Fibroblast of skin of back (primary cell): ENCODE results near the gene LRP2. TPM values are rescaled to one million over a fixed set of nuclear protein-coding genes. Genes with fewer than 3 reads are reported as not detected.
"Not testable (repeated sequence)": the region's sequence is repeated elsewhere in the genome, so short reads cannot be mapped to it uniquely, and the experiment has no call there.

Source experiments
- DNase-seq: peaks from one replicate; pipeline ENCODE4 v3.0.0-alpha.2; 2013
- polyA plus RNA-seq, 2 experiments: library from polyadenylated mRNA; unstranded; fragments of 120-200 nt; gene quantifications; one replicate each; pipeline ENCODE4 v1.2.1, GENCODE V29; 2013; ENCODE audit not compliant: insufficient read length in 2 of 2

LRP2 gene
- not detected for polyA plus RNA-seq (2013, experiment 1 of 2; ENCODE audit: insufficient read length)
- polyA plus RNA-seq (2013, experiment 2 of 2; ENCODE audit: insufficient read length): not detected

- DNase-seq: no peak
Measured at GRCh38 chr2:169362118-169362893, at the start of gene LRP2. Gene LRP2, minus strand, starts transcription at chr2:169362534. Its CDS starts 135 bp downstream, at chr2:169362399.

- DNase-seq: no peak
Measured at GRCh38 chr2:169406891-169407290, 44.6 kb upstream of the LRP2 start.

DNA sequence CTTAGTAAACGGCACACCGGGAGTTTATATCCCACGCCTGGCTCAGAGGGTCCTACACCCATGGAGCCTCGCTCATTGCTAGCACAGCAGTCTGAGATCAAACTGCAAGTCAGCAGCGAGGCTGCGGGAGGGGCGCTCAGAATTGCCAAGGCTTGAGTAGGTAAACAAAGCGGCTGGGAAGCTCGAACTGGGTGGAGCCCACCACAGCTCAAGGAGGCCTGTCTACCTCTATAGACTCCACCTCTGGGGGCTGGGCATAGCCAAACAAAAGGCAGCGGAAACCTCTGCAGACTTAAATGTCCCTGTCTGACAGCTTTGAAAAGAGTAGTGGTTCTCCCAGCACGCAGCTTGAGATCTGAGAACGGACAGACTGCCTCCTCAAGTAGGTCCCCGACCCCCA, 37.2 kb upstream of the LRP2 start:
- DNase-seq: not testable (repeated sequence)

GRCh38 chr2:169397697-169398096, 35.4 kb upstream of the LRP2 start:
- DNase-seq: no peak

DNA sequence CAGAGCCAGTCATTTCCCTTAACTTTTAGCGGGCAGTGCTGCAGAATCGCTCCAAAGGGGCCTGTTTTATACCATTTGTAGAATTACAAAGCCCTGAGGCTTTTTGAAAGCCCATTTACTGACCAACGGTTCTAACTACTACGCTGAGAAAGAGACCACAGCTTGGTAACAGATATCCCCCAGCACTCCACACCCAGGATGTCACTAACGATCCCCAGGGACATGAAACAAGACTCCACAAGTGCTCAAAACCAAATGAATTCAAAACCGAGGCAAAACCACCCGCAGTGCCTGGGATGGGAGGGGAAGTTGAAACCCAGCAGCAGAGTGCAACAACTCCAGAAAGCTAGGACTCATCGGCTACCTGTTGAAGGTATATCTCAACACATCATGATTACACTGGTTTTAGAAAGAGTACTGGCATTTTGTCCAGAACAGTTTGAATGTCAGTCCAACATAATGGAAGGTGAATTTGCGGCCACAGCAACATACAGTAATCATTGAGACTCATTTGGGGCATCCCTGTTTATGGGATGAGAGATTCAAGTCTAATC, 33.6 kb upstream of the LRP2 start:
- no peak for DNase-seq

- no peak for DNase-seq
Measured at GRCh38 chr2:169393068-169393590, 30.8 kb upstream of the LRP2 start.

DNA sequence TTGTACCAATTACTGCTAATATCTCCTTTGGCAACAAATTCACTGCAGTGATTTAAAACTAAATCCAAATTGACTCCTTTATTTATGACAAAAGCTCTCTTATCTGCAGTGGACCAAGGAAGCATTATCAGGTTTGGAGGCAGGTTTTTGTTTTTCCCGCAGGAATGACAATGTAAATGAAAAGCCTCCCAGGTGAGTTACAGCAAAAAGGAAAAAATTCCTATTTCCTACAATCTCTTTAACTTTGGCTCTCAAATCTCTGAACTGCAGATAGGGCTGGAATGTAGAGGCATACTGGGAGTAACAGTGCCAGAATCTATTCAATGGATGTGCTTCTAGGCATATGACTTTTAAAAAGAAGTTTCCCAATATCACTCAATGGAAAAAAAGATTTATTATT, 28.9 kb upstream of the LRP2 start:
- DNase-seq: no peak

- DNase-seq: no peak
Measured at GRCh38 chr2:169388161-169388560, 25.8 kb upstream of the LRP2 start.

- no peak for DNase-seq
Measured at GRCh38 chr2:169386722-169387121, 24.4 kb upstream of the LRP2 start.

GRCh38 chr2:169384816-169385215, 22.5 kb upstream of the LRP2 start:
- DNase-seq: no peak

DNA sequence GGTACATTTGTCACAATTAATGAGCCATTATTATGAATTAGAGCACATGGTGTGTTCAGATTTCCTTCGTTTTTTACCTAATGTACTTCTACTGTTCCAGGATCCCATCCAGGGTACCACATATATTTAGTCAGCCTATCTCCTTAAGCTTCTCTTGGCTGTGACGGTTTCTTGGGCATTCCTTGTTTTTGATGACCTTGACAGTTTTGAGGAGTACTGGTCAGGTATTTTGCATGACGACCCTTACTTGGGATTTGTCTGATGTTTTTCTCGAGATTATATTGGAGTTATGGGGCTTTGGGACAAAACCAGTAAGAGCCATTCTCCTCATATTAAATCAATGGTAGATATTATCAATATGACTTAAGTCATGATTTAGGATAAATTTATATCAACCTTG, 10.2 kb upstream of the LRP2 start:
- no peak for DNase-seq

GRCh38 chr2:169366066-169366465, 3.7 kb upstream of the LRP2 start:
- DNase-seq: no peak

DNA sequence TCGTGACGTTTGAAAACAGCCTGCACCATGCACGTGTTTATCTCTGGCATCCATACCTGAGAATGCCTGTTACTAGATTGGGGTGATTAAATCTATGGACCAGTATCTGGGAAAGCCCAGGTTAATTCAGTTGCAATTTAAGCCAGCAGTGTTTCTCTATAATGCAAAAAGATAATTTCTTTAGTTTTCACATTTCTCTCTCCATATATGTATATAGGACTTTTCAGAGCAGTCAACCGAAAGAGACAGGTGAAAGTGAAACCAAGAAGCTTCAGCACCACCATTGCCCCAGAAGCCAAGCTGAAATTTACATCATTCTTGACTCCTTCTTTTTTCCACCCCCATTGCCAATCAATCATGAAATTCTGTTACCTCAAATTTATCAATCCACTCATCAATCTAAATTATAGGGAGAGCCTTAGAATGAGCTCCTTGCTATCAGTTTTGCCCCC, 2.7 kb upstream of the LRP2 start:
- no peak for DNase-seq

DNA sequence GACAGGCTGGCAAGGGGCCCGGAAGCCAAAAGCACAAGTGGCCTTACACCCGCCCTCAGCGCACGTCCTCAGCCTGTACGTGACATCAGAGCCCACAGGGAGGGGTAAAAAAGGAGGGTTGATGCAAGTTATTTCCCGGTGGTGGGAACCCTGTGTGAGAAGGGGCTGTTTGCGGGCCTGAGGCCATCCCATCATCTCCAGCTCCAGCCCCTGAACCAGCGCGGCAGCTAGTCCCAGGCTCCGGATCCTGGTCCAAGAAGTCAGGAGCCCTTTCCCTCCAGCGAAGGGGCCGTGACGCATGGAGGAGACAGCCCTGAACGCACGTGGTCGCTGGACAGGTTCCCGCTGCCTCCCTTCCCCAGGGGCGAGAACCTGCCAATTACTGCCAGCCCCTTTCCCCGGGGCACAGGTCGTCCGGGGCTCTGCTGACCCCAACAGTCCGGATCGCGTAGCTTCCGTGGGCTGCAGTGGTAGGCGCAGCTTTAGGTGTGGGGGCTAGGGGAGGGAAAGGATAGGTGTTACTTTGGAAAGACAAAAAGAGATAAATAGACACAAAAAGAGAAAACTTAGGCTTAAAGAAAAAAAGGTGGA, 1.3 kb upstream of the LRP2 start:
- DNase-seq: peak; percentile 9

- no peak for DNase-seq
Measured at GRCh38 chr2:169362894-169363559, 693 bp upstream of the LRP2 start.

DNA sequence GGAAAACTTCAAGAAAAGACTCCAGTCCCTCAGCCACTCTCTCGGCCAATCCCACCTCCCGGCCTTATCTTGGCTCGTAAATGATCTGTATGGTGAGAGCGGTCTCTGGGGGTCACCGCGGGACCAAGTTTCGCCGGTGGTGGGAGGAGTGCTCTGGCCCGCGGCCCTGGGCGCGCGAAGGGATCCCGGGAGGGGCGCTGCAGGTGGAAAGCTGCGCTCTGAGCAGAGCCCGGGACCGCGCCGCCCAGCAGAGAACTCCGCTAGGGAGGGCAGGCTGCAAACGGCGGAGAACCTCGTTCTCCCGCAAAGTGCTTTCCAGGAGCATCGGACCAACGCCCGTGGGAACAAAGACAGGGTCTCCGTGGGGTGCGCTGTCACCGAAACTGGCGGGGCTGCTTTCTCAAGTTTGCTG, 622 bp downstream of the LRP2 start:
- no peak for DNase-seq

- no peak for DNase-seq
Measured at GRCh38 chr2:169360984-169361705, 1.2 kb downstream of the LRP2 start.

DNA sequence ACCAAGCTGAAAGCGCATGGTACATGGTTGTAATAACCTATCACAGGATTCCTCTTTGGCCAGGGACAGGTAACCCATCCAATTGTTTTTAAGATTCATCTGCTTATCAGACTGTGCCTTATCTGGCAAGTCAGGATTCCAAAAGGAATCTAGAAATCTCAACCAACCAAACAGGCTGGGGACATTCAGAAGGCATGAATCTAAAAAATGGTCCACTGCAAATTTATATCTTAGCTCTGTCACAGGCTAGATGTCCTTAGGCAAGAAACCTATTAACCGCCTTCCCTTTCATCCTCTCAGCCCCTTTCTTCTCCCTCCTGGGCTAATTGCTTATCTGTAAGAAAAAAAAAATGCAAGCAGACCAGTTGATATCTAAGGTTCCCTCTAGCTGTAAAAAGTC, 4.3 kb downstream of the LRP2 start:
- no peak for DNase-seq

DNA sequence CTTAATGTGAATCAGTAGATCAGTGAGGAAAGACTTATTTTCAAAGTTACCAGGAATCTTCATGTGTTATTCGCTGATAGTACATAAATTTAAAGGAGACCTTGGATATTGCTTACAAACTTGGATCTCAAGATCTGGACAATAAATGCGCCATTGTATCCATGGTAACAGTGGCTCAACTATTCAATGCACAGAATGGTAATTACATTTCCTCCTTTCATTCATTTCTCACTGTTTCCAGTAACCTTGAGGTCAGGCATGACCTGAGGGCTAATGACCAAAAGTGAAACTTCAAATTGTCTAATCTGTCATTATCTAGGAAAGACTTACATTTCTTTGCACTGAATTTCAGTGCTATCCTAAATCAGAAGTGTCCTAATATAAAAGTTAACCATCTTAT, 8.1 kb downstream of the LRP2 start:
- DNase-seq: no peak

- no peak for DNase-seq
Measured at GRCh38 chr2:169351725-169352124, 10.6 kb downstream of the LRP2 start.

- no peak for DNase-seq
Measured at GRCh38 chr2:169349535-169349934, 12.8 kb downstream of the LRP2 start.

DNA sequence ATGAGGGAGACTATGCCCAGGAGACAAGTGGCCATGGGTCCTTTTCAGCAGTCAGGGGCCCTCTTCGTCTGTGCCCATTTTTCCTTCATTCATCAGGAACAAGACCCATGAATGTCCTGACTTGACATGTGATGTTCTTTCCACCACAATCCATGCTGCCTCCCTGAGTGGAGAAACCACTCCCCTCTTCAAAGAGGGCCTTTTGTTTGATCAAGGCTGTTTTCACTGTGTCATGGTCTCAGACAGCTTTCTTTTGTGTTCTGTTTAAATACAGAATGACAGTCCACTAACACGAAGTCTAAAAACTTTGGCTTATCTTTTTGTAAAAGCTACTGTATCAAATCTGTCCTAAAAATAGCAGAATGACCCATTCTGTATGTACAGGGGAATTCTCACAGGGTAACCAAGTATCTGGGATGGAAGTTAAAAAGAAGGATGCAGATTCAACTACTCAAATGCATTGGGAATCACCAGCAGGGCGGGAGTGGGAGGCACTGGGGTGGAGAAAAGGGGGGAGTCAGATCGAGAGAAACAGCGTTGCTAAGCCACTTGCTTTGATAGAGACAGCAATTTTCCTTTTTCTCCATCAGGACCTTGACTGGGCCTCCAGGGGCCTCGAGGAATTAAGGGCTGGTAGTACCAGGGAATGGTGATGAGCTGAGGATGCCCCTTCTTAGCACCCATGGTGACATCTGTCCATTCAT, 13.9 kb downstream of the LRP2 start:
- no peak for DNase-seq
